A673 (cell line): Measurements from ENCODE around the gene ERAL1.

Experiments
- CTCF ChIP-seq: fragments of 300-800, 200-600 bp; sonication (generic); conservative IDR thresholded peaks from 2 replicates; pipeline ENCODE4 v1.5.1; 2017; ENCODE audit warnings: low read depth, mild to moderate bottlenecking, antibody characterized with exemption, low read length, moderate library complexity, mixed read lengths
- EZH2 ChIP-seq: fragments of 200-600 bp; sonication (generic); IDR thresholded peaks from 2 replicates; pipeline ENCODE4 v1.6.1; 2017; ENCODE audit warnings: borderline replicate concordance, low read depth, mild to moderate bottlenecking, mixed read lengths, antibody characterized with exemption, low read length; ENCODE audit not compliant: poor library complexity, severe bottlenecking

GRCh38 chr17:28898527-28898955 is 43.7 kb downstream of the ERAL1 start:
- TF ChIP-seq CTCF = no peak
- TF ChIP-seq EZH2 = no peak
